K562 (cell line): ENCODE measurements around the gene CRKL. TPM values are rescaled to one million over a fixed set of nuclear protein-coding genes. Genes with fewer than 3 reads are reported as not detected.

Experiments used
- CBFA2T2 ChIP-seq: fragments of 450-650 bp; conservative IDR thresholded peaks from 2 replicates; pipeline ENCODE4 v1.6.1; 2017; ENCODE audit warnings: mild to moderate bottlenecking
- CBX1 ChIP-seq: sonication (generic); IDR thresholded peaks from 2 replicates; pipeline ENCODE4 v1.6.1; 2016; ENCODE audit warnings: antibody characterized with exemption, low read depth, mild to moderate bottlenecking
- FOXK2 ChIP-seq, 2 experiments: fragments of 450-650 bp; IDR thresholded peaks in 1 of 2; conservative IDR thresholded peaks in 1 of 2; 2 replicates each; pipeline ENCODE4 v1.6.1; 2016; ENCODE audit warnings: low read depth in 2 of 2, mild to moderate bottlenecking in 1 of 2
- GATAD2A ChIP-seq: fragments of 450-650 bp; IDR thresholded peaks from 2 replicates; pipeline ENCODE4 v1.6.1; 2017
- JUND ChIP-seq, 2 experiments: IDR thresholded peaks; 2 replicates in 1 of 2; 3 replicates in 1 of 2; pipeline ENCODE4 v1.6.1; 2011; ENCODE audit warnings: borderline replicate concordance in 2 of 2, low read depth in 2 of 2, low read length in 2 of 2, improper control_type of control experiment in 1 of 2, missing biosample characterization in 1 of 2, missing genetic modification characterization in 1 of 2, missing genetic modification reagents in 1 of 2
- MCM2 ChIP-seq: fragments of 450-650 bp; IDR thresholded peaks from 2 replicates; pipeline ENCODE4 v1.6.1; 2017; ENCODE audit warnings: low read depth, mild to moderate bottlenecking
- POU5F1 ChIP-seq: fragments of 150-350 bp; IDR thresholded peaks from 2 replicates; pipeline ENCODE4 v1.6.1; 2014; ENCODE audit warnings: borderline replicate concordance, low read length, low read depth, mild to moderate bottlenecking; ENCODE audit not compliant: partially characterized antibody
- SMAD3 ChIP-seq: fragments of 450-650 bp; formaldehyde crosslinking; conservative IDR thresholded peaks from 2 replicates; pipeline ENCODE4 v1.4.0; 2020; ENCODE audit warnings: mild to moderate bottlenecking
- THRAP3 ChIP-seq: fragments of 450-650 bp; IDR thresholded peaks from 2 replicates; pipeline ENCODE4 v1.6.1; 2016; ENCODE audit warnings: mild to moderate bottlenecking, inconsistent platforms, borderline replicate concordance
- ZFP1 ChIP-seq: fragments of 450-650 bp; formaldehyde crosslinking; IDR thresholded peaks from 2 replicates; pipeline ENCODE4 v1.4.0; 2020; ENCODE audit warnings: mild to moderate bottlenecking, mixed read lengths
- ZKSCAN1 ChIP-seq: fragments of 150-350 bp; IDR thresholded peaks from 2 replicates; pipeline ENCODE4 v1.6.1; 2016; ENCODE audit warnings: low read depth, low read length
- ZNF212 ChIP-seq: fragments of 450-650 bp; formaldehyde crosslinking; IDR thresholded peaks from 2 replicates; pipeline ENCODE4 v1.4.0; 2020; ENCODE audit warnings: mild to moderate bottlenecking
- polyA plus RNA-seq, 8 experiments: library from polyadenylated mRNA; depleted of rRNA in 4 of 8; stranded (reverse) in 5 of 8; unstranded in 3 of 8; fragments of >200 nt; fragmentation: Nextera tagmentation in 2 of 8; fragmentation: Illumina TruSeq in 1 of 8; extraction: Ambion mirVana in 2 of 8; extraction: Trizol in 1 of 8; gene quantifications; 2 replicates each; pipeline versions ENCODE4 v1.2.1 to v1.2.3, GENCODE V29; 2011 to 2014; ENCODE audit warnings: inconsistent platforms in 1 of 8, missing spikeins in 1 of 8
- total RNA-seq, 7 experiments: library from RNA; depleted of rRNA in 6 of 7; stranded (reverse); fragments of >200 nt in 6 of 7; fragmentation: Illumina TruSeq in 2 of 7; extraction: Trizol in 2 of 7; gene quantifications; 2 replicates each; pipeline versions ENCODE4 v1.2.1 to v1.2.3, GENCODE V29; 2011 to 2021; ENCODE audit warnings: low replicate concordance in 1 of 7
- TF ChIP-seq, protein P1 (sequence below), 2 experiments: fragments of 450-650 bp in 1 of 2; sonication (generic) in 1 of 2; formaldehyde crosslinking in 1 of 2; IDR thresholded peaks in 1 of 2; conservative IDR thresholded peaks in 1 of 2; 2 replicates each; pipeline versions ENCODE4 v1.6.1 to v1.8.1; 2016 to 2023; ENCODE audit warnings: mild to moderate bottlenecking in 2 of 2, moderate library complexity in 2 of 2, inconsistent platforms in 1 of 2, missing genetic modification reagents in 1 of 2
- TF ChIP-seq, protein P2 (sequence below): IDR thresholded peaks from 2 replicates; pipeline ENCODE4 v1.6.1; 2012; ENCODE audit warnings: low read depth, low read length, improper control_type of control experiment, borderline replicate concordance
- TF ChIP-seq, protein P3 (sequence below): IDR thresholded peaks from 2 replicates; pipeline ENCODE4 v1.6.1; 2011; ENCODE audit warnings: borderline replicate concordance, low read depth, mild to moderate bottlenecking, moderate library complexity, low read length; ENCODE audit not compliant: insufficient read depth, poor library complexity, severe bottlenecking
- TF ChIP-seq, protein P4 (sequence below), 2 experiments: fragments of 450-650 bp in 1 of 2; sonication (generic) in 1 of 2; formaldehyde crosslinking; conservative IDR thresholded peaks; 2 replicates each; pipeline versions ENCODE4 v1.4.0 to v1.8.1; 2020 to 2022; ENCODE audit warnings: mild to moderate bottlenecking in 1 of 2, missing genetic modification reagents in 1 of 2
- TF ChIP-seq, protein P5 (sequence below): fragments of 450-650 bp; formaldehyde crosslinking; IDR thresholded peaks from 2 replicates; pipeline ENCODE4 v1.4.0; 2022; ENCODE audit warnings: missing genetic modification characterization

CRKL gene
- total and polyA plus RNA-seq, 9 of the 15 experiments (the other 6 are each of a cell fraction or from before 2014, with no cell fraction given): 100 to 263 (median 124) TPM

DNA sequence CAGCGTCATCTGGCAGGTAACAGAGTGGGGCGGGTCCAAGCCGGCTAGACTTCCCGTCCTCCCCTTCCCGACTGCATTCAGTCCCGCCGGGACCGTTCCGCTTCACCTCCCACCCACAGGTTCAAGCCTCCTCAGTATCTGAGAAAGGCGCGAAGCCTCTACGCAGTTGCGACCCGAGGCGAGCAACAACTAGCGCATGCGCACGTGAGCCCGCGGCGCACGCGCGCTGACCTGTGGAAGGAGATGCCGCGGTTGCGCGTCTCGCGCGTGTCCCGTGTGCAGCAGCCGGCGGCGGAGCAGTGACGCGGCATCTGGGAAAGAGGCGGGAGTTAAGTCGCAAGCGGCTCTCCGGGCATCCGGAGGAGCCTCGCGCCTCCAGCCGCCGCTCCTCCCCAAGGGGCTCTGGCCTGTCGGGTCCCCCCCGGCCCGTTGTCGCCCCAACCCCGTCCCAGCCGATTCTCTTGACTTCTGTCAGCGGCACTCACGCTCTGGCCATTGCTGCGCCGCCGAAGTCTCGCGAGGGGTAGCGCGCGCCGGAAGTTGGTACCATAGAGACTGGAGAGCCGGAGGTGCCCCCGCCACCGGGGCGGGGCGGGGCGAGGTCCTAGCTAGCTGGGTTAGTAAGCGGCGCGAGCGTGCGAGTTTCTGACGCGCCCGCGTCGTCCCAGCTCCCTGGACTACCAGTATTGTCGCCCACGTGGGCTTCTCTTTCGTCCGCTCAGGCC lies 84.6 kb downstream of the CRKL start, which contains the start of gene THAP7 (continued):
- TF ChIP-seq CBFA2T2 (no peak), THRAP3 (no peak), JUND (IDR thresholded peaks at IDR 0.05; ENCODE audit: borderline replicate concordance, low read depth, low read length) (peak; percentile 75), JUND (tag; IDR thresholded peaks at IDR 0.05; ENCODE audit: borderline replicate concordance, low read depth, low read length) (no peak), ZFP1 (CRISPR knock-in tag) (peak; percentile 76), GATAD2A (no peak), CBX1 (no peak), MCM2 (no peak), POU5F1 (peak; percentile 91), ZNF212 (CRISPR knock-in tag) (peak; percentile 92), FOXK2 (conservative IDR thresholded peaks at IDR 0.05 in 1 of 2, IDR thresholded peaks at IDR 0.05 in 1 of 2; ENCODE audit: low read depth in 2 of 2) (no peak), ZKSCAN1 (peak; percentile 88), SMAD3 (CRISPR knock-in tag) (peak; percentile 96)
- TF ChIP-seq, protein P1, sequence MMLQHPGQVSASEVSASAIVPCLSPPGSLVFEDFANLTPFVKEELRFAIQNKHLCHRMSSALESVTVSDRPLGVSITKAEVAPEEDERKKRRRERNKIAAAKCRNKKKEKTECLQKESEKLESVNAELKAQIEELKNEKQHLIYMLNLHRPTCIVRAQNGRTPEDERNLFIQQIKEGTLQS (IDR thresholded peaks at IDR 0.05): no peak
- TF ChIP-seq, protein P1 (CRISPR knock-in tag; conservative IDR thresholded peaks at IDR 0.05): peak; percentile 97
- TF ChIP-seq, protein P2, sequence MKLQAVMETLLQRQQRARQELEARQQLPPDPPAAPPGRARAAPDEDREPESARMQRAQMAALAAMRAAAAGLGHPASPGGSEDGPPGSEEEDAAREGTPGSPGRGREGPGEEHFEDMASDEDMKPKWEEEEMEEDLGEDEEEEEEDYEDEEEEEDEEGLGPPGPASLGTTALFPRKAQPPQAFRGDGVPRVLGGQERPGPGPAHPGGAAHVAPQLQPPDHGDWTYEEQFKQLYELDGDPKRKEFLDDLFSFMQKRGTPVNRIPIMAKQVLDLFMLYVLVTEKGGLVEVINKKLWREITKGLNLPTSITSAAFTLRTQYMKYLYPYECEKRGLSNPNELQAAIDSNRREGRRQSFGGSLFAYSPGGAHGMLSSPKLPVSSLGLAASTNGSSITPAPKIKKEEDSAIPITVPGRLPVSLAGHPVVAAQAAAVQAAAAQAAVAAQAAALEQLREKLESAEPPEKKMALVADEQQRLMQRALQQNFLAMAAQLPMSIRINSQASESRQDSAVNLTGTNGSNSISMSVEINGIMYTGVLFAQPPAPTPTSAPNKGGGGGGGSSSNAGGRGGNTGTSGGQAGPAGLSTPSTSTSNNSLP: 0 out of 2 replicates have a peak, but pooled peaks have one; percentile 51
- TF ChIP-seq, protein P3, sequence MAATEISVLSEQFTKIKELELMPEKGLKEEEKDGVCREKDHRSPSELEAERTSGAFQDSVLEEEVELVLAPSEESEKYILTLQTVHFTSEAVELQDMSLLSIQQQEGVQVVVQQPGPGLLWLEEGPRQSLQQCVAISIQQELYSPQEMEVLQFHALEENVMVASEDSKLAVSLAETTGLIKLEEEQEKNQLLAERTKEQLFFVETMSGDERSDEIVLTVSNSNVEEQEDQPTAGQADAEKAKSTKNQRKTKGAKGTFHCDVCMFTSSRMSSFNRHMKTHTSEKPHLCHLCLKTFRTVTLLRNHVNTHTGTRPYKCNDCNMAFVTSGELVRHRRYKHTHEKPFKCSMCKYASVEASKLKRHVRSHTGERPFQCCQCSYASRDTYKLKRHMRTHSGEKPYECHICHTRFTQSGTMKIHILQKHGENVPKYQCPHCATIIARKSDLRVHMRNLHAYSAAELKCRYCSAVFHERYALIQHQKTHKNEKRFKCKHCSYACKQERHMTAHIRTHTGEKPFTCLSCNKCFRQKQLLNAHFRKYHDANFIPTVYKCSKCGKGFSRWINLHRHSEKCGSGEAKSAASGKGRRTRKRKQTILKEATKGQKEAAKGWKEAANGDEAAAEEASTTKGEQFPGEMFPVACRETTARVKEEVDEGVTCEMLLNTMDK: no peak
- TF ChIP-seq, protein P4, sequence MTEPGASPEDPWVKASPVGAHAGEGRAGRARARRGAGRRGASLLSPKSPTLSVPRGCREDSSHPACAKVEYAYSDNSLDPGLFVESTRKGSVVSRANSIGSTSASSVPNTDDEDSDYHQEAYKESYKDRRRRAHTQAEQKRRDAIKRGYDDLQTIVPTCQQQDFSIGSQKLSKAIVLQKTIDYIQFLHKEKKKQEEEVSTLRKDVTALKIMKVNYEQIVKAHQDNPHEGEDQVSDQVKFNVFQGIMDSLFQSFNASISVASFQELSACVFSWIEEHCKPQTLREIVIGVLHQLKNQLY (CRISPR knock-in tag; conservative IDR thresholded peaks at IDR 0.05): peak; percentile 93 to 97
- TF ChIP-seq, protein P5, sequence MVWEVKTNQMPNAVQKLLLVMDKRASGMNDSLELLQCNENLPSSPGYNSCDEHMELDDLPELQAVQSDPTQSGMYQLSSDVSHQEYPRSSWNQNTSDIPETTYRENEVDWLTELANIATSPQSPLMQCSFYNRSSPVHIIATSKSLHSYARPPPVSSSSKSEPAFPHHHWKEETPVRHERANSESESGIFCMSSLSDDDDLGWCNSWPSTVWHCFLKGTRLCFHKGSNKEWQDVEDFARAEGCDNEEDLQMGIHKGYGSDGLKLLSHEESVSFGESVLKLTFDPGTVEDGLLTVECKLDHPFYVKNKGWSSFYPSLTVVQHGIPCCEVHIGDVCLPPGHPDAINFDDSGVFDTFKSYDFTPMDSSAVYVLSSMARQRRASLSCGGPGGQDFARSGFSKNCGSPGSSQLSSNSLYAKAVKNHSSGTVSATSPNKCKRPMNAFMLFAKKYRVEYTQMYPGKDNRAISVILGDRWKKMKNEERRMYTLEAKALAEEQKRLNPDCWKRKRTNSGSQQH (CRISPR knock-in tag): peak; percentile 73
